ENCODE measurements around the gene GALC.
"Not testable (repeated sequence)": the region's sequence is repeated elsewhere in the genome, so short reads cannot be mapped to it uniquely, and the experiment has no call there.

Gene GALC

DNA sequence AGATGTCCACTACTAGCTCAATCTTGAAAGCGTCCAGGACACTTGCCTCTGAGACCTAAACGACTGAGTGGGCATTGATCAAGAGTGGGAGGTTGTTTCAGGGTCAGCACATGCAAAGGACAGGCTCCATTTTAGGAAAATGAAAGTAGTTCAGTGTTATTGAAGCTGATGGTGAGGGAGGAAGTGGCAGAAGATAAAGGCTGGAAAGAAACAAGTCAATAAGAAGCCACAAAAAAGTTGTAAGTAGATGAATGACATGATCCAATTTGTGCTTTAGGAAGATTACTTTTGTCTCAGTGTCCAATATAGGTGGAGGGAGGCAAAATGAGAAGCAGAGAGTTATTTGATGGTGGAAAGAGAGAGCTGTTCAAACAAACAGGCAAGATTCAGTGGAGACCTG is 33.9 kb upstream of the GALC start:
- H3K4me2 ChIP-seq (ENCODE audit: low read length), result no peak overlapping the region
- no peak overlapping the region for H3K27ac ChIP-seq (ENCODE audit: low read depth, low read length)
- H3K9me3 ChIP-seq (ENCODE audit: control insufficient read depth, insufficient read depth, low read length), result no peaks in the 10 kb centered on the region
- H3K79me2 ChIP-seq (ENCODE audit: control insufficient read depth, low read length), result no peaks in the 10 kb centered on the region
- peaks cover 8% of the 10 kb centered on the region for H3K4me1 ChIP-seq (ENCODE audit: control insufficient read depth, low read length)
- no peaks in the 10 kb centered on the region for H4K20me1 ChIP-seq (ENCODE audit: control insufficient read depth, insufficient read depth, low read depth, low read length)
- H3K36me3 ChIP-seq (ENCODE audit: control insufficient read depth, low read length), result no peaks in the 10 kb centered on the region
- no peaks in the 10 kb centered on the region for H3K9me2 ChIP-seq (replicated peaks; ENCODE audit: control insufficient read depth, low read length)
- no peaks in the 10 kb centered on the region for H3F3A ChIP-seq (ENCODE audit: control insufficient read depth, insufficient read depth)
- no peak overlapping the region for H3K4me3 ChIP-seq (ENCODE audit: low read length)
- no peaks in the 10 kb centered on the region for H3K27me3 ChIP-seq (ENCODE audit: control insufficient read depth, low read length)
- TF ChIP-seq, protein P1, sequence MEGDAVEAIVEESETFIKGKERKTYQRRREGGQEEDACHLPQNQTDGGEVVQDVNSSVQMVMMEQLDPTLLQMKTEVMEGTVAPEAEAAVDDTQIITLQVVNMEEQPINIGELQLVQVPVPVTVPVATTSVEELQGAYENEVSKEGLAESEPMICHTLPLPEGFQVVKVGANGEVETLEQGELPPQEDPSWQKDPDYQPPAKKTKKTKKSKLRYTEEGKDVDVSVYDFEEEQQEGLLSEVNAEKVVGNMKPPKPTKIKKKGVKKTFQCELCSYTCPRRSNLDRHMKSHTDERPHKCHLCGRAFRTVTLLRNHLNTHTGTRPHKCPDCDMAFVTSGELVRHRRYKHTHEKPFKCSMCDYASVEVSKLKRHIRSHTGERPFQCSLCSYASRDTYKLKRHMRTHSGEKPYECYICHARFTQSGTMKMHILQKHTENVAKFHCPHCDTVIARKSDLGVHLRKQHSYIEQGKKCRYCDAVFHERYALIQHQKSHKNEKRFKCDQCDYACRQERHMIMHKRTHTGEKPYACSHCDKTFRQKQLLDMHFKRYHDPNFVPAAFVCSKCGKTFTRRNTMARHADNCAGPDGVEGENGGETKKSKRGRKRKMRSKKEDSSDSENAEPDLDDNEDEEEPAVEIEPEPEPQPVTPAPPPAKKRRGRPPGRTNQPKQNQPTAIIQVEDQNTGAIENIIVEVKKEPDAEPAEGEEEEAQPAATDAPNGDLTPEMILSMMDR (IDR thresholded peaks at IDR 0.05; ENCODE audit: low read depth, low read length, poor library complexity, severe bottlenecking), result no peak
- no peak for TF ChIP-seq EZH2phosphoT487 (IDR thresholded peaks at IDR 0.05; ENCODE audit: borderline replicate concordance, low read length)

DNA sequence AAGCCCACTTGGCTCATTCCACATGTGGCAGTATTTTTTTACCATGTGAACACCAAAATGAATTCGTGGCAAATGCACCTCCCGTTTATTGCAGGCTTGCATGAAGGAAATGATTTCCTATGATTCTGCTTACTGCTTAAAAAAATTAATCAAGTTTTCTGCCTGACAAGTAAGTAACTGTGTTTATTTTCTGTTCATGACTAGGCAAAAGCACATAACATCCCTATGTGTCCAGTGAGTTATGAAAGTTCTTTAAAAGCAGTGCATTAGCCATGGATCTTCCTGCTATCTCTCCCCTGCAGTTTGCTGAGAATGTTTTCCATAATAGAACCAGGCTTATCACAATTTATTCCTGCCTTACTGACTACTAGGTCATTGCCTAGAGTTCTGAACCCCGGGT is 32.3 kb upstream of the GALC start:
- Histone ChIP-seq H3K4me1 (ENCODE audit: control insufficient read depth, low read length) (peaks cover 8% of the 10 kb centered on the region), H3K9me3 (ENCODE audit: control insufficient read depth, insufficient read depth, low read length) (no peaks in the 10 kb centered on the region), H3F3A (ENCODE audit: control insufficient read depth, insufficient read depth) (no peaks in the 10 kb centered on the region), H3K27me3 (ENCODE audit: control insufficient read depth, low read length) (no peaks in the 10 kb centered on the region), H3K4me3 (ENCODE audit: low read length) (no peak overlapping the region), H3K27ac (ENCODE audit: low read depth, low read length) (no peak overlapping the region), H4K20me1 (ENCODE audit: control insufficient read depth, insufficient read depth, low read depth, low read length) (no peaks in the 10 kb centered on the region), H3K79me2 (ENCODE audit: control insufficient read depth, low read length) (no peaks in the 10 kb centered on the region), H3K9me2 (replicated peaks; ENCODE audit: control insufficient read depth, low read length) (no peaks in the 10 kb centered on the region), H3K36me3 (ENCODE audit: control insufficient read depth, low read length) (no peaks in the 10 kb centered on the region), H3K4me2 (ENCODE audit: low read length) (no peak overlapping the region)
- no peak for TF ChIP-seq EZH2phosphoT487 (IDR thresholded peaks at IDR 0.05; ENCODE audit: borderline replicate concordance, low read length)
- TF ChIP-seq, protein P1 (IDR thresholded peaks at IDR 0.05; ENCODE audit: low read depth, low read length, poor library complexity, severe bottlenecking), result no peak

DNA sequence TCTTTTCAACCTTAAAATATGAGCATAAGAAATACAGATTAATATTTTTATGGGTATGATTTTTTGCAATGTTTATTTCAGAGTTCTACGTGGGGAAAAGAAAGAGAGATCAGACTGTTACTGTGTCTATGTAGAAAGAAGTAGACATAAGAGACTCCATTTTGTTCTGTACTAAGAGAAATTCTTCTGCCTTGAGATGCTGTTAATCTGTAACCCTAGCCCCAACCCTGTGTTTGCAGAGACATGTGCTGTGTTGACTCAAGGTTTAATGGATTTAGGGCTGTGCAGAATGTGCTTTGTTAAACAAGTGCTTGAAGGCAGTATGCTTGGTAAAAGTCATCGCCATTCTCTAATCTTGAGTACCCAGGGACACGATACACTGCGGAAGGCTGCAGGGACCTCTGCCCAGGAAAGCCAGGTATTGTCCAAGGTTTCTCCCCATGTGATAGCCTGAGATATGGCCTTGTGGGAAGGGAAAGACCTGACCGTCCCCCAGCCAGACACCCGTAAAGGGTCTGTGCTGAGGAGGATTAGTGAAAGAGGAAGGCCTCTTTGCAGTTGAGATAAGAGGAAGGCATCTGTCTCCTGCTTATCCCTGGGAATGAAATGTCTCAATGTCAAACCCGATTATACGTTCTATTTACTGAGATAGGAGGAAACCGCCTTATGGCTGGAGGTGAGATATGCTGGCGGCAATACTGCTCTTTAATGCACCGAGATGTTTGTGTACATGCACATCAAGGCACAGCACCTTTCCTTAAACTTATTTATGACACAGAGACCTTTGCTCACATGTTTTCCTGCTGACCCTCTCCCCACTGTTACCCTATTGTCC is 31.5 kb upstream of the GALC start:
- H3K9me3 ChIP-seq (ENCODE audit: control insufficient read depth, insufficient read depth, low read length); H3K4me3 ChIP-seq (ENCODE audit: low read length); H3K4me2 ChIP-seq (ENCODE audit: low read length): not testable (repeated sequence)

DNA sequence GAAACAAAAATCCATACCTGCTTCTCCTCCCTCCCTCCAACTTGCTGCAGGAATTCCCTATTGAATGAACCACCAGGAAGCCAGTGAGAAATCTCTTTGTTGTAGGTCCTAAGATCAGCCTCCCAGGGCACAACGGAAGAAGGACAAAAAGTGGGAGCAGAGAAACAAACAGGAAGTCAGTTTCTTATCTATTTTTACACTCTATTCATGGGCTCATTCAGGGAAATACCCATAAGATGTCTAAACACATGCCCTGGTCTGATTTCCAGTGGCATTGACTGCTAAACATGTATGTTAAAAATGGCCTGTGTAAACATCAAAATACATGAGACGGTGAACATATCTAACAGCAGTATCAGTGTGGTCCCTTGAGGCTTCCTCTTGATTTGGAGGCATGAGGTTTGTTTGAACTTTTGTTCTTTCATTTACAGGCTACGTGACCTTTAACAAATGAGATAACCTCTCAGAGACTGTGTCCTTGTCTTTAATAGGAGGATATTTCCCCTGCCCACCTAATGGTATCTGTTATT is 30.7 kb upstream of the GALC start:
- H4K20me1 ChIP-seq (ENCODE audit: control insufficient read depth, insufficient read depth, low read depth, low read length), result no peaks in the 10 kb centered on the region
- no peaks in the 10 kb centered on the region for H3F3A ChIP-seq (ENCODE audit: control insufficient read depth, insufficient read depth)
- no peak overlapping the region for H3K27ac ChIP-seq (ENCODE audit: low read depth, low read length)
- H3K4me1 ChIP-seq (ENCODE audit: control insufficient read depth, low read length), result peaks cover 8% of the 10 kb centered on the region
- H3K36me3 ChIP-seq (ENCODE audit: control insufficient read depth, low read length), result no peaks in the 10 kb centered on the region
- H3K4me3 ChIP-seq (ENCODE audit: low read length), result no peak overlapping the region
- TF ChIP-seq, protein P1 (IDR thresholded peaks at IDR 0.05; ENCODE audit: low read depth, low read length, poor library complexity, severe bottlenecking), result no peak
- no peak for TF ChIP-seq EZH2phosphoT487 (IDR thresholded peaks at IDR 0.05; ENCODE audit: borderline replicate concordance, low read length)
- H3K27me3 ChIP-seq (ENCODE audit: control insufficient read depth, low read length), result no peaks in the 10 kb centered on the region
- H3K79me2 ChIP-seq (ENCODE audit: control insufficient read depth, low read length), result no peaks in the 10 kb centered on the region
- H3K9me3 ChIP-seq (ENCODE audit: control insufficient read depth, insufficient read depth, low read length), result no peaks in the 10 kb centered on the region
- no peak overlapping the region for H3K4me2 ChIP-seq (ENCODE audit: low read length)
- no peaks in the 10 kb centered on the region for H3K9me2 ChIP-seq (replicated peaks; ENCODE audit: control insufficient read depth, low read length)

More for the DNA sequence above, 31.5 kb upstream of the GALC start:
- H3K27me3 ChIP-seq (ENCODE audit: control insufficient read depth, low read length); H3K4me1 ChIP-seq (ENCODE audit: control insufficient read depth, low read length); H3K36me3 ChIP-seq (ENCODE audit: control insufficient read depth, low read length); H3K27ac ChIP-seq (ENCODE audit: low read depth, low read length); H3K9me2 ChIP-seq (replicated peaks; ENCODE audit: control insufficient read depth, low read length); H3F3A ChIP-seq (ENCODE audit: control insufficient read depth, insufficient read depth); H4K20me1 ChIP-seq (ENCODE audit: control insufficient read depth, insufficient read depth, low read depth, low read length); H3K79me2 ChIP-seq (ENCODE audit: control insufficient read depth, low read length): not testable (repeated sequence)

All from DOHH2 (cell line).